ENCODE data around the gene TRIM56.
"Not testable (repeated sequence)": the region's sequence is repeated elsewhere in the genome, so short reads cannot be mapped to it uniquely, and the experiment has no call there.

Gene TRIM56

DNA sequence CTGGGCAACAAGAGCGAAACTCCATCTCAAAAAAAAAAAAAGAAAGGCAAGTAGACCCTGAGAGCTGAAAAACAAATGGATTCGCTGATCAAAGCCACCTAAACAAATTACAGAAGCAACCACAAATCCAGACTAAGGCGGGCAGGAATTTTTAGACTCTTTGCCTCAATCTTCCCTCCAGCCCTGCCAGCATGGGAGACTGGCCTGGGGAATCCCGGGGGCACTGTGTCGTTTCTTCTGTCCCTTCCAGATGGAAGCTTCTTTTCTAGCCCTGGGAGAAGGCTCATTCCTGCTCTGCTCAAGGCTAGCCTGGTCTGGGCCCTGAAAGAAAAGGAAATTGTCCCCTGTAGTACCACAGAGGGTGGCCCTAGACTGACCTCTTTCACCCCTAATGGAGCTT lies 26.0 kb downstream of the TRIM56 start:
- DNase-seq (ENCODE audit: low spot score), result no peak
- no peak for FAIRE-seq

DNA sequence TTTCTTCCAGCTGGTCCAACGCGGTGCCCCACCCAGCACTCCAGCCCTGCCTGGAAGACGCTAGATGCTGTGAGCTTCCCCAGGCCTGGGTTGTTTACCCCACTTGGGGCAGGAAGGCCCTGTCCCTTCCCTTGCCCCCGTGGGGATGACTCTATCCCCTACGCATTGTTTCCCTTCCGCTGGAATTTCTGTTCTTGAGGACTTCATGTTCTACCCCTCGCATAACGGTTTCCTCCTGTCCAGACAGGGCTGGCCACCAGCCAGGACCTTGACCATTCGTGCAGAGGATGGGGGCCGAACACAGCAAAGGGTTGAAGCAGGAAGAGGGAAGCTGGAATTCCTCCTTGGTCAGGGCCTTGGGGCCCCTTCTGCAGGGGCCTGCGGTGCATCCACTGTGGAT lies 27.0 kb downstream of the TRIM56 start:
- FAIRE-seq, result no peak
- no peak for DNase-seq (ENCODE audit: low spot score)

DNA sequence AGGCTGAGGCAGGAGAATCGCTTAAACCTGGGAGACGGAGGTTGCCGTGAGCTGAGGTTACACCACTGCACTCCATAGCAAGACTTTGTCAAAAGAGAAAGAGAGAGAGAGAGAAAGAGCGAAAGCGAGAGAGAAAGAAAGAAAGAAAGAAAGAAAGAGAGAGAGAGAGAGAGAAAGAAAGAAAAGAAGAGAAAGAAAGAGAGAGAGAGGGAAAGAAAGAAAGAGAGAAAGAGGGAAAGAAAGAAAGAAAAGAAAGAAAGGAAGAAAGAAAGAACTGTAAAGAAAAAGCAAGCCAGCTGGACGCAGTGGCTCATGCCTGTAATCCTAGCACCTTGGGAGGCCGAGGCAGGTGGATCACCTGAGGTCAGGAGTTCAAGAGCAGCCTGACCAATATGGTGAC lies 27.9 kb downstream of the TRIM56 start:
- not testable (repeated sequence) for DNase-seq (ENCODE audit: low spot score)

DNA sequence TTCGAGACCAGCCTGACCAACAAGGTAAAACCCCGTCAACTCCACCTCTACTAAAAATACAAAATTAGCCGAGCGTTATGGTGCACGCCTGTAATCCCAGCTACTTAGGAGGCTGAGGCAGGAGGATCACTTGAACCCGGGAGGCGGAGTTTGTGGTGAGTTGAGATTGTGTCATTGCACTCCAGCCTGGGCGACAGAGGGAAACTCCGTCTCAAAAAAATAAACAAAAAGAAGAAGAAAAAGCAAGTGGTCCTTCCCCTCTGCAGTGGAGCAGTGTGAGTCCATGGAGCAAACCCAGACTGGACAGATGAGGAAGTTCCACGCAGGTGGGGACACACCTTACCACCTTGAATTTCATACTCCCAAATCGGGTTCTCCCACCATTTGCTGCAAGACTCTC lies 28.6 kb downstream of the TRIM56 start:
- DNase-seq (ENCODE audit: low spot score) (no peak), FAIRE-seq (no peak)

More for the DNA sequence above, 27.9 kb downstream of the TRIM56 start:
- FAIRE-seq, result not testable (repeated sequence)

GRCh38 chr7:101114492-101114891 lies 29.2 kb downstream of the TRIM56 start:
- FAIRE-seq (no peak), DNase-seq (ENCODE audit: low spot score) (no peak)

GRCh38 chr7:101115215-101115614 lies 29.9 kb downstream of the TRIM56 start:
- FAIRE-seq, result no peak
- DNase-seq (ENCODE audit: low spot score), result no peak

- no peak for DNase-seq (ENCODE audit: low spot score)
- FAIRE-seq, result no peak
Measured at GRCh38 chr7:101116898-101117297, 31.6 kb downstream of the TRIM56 start.

- no peak for FAIRE-seq
- DNase-seq (ENCODE audit: low spot score), result no peak
Measured at GRCh38 chr7:101118856-101119255, 33.6 kb downstream of the TRIM56 start.

DNA sequence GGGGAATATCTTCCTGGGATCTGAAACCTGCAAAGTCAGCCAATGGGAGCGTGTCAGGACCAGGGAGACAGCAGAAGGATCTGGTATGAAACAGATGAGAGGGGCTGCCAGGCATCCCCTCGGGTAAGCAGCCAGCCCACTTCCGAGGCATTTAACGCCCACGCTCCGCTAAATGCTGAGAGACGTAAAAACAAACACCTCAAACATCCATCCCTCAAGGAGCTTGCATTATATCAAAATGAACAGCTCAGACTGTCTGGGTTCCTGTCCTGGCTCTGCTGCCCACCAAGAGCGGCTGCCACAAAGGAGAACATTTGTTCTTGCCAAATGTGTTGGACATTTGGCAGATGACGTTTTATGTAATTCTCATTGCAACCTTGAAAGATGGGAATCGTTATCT lies 34.6 kb downstream of the TRIM56 start:
- DNase-seq (ENCODE audit: low spot score) (no peak), FAIRE-seq (no peak)

DNA sequence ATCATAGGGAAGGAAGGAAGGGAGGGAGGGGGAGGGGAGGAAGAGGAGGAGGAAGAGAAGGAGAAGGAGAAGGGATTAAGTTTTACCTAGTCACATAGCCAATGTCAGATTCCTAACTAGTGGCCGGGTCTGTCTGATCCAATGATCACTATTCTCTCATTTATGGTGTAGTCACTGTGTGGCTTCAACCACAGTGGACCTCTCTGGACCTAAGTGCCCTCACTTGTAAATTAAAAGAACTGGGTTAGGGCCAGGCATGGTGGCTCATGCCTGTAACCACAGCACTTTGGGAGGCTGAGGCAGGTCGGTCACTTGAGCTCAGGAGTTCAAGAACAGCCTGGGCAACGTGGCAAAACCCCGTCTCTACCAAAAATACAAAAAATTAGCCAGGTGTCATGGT lies 35.0 kb downstream of the TRIM56 start:
- DNase-seq (ENCODE audit: low spot score), result no peak
- FAIRE-seq, result no peak

DNA sequence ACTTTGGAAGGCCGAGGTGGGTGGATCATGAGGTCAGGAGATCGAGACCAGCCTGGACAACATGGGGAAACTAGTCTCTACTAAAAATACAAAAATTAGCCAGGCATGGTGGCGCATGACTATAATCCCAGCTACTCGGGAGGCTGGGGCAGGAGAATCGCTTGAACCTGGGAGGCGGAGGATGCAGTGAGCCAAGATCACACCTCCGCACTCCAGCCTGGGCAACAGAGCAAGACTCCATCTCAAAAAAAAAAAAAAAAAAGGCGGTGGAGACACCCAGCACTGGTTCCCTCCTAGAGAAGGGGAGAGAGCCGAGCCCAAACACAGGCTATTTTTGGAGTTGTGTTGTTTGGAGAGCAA lies 36.3 kb downstream of the TRIM56 start:
- not testable (repeated sequence) for DNase-seq (ENCODE audit: low spot score); FAIRE-seq

DNA sequence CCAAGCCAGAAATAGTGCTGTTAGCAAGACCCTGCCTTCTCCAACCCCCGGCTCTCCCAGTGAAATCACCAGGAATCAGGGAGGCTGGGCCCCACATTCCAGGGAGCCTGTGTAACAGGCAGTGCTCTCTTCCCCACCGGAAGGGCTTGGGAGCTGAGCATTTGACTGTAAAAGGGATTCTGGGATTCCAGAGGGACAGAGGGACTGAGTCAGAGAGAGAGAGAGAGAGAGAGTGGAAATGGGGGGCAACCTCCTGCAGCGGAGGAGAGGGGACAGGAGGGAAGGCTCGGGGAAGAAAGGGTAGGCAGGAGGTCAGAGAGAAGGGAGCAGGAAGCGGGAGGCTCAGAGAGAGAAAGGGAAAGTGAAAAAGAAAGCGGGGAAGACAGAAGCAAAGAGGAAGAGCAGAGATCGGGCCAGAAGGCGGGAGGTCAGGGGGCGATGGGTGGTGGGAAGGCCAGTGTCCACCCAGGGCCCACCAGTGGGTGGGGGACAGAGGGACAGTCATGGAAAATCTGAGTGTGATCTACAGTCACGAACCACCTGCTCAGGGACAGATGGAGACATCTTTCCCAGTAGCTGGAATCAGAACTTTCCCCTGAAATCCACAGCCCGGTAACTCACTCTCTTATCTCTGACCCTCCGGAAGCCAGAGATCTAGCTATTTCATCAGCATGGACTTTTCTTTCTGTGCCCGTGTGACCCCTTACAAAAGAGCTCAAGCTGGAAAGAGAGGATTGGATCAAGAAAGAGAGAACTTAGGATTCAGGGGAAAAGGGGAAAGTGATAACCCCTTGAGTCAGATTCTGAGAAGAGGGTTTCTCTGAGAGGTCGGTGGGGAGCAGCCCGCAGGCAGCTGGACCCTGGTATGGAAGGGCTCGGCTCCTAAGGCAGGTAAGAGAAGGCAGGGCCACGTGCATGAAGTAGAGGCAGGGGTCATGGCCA lies 37.0 kb downstream of the TRIM56 start:
- FAIRE-seq, result peak; percentile 62
- peak; percentile 93 for DNase-seq (ENCODE audit: low spot score)

DNA sequence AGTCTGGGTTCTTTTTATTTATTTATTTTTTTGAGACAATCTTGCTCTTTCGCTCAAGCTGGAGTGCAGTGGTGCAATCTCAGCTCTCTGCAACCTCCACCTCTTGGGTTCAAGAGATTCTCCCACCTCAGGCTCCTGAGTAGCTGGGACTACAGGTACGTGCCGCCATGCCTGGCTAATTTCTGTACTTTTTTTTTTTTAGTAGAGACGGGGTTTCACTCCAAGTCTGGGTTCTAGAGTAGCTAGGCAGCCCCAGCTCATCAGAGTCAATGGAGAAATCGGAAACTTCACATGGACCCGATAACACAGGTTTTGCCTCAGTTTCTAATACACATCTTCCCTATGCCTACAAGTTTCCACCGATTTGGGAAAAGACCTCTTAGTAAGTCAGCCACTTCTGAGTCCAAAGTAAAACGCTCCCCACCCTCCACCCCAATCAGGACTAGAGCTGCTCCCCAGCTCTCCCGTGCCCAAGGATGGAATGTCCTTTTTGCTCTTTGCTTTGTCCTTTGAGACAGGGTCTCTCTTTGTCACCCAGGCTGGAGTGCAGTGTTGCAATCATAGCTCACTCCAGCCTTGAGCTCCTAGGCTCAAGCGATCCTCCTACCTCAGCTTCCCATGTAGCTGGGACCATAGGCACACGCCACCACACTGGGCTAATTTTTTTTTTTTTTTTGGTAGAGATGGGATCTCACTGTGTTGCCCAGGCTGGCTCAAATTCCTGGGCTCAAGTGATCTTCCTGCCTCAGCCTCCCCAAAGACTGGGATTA lies 37.8 kb downstream of the TRIM56 start:
- DNase-seq (ENCODE audit: low spot score) (no peak), FAIRE-seq (no peak)

DNA sequence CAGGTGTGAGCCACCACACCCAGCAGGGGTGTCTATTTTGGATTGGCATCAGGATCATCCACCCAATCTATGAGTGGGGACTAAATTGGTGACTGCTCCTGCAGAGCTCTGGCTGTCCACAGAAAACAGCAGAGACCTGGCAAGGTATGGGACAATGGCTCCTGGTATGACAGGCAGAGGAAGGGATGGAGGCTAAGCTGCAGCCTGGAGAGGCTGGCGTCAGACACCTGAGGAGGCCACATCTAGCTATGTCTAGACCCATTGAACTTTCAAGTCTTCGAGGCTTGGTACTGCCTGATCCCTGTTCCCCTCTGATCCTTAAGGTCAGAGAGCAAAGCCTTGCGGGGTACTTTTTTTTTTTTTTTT lies 38.4 kb downstream of the TRIM56 start:
- DNase-seq (ENCODE audit: low spot score), result no peak
- FAIRE-seq, result no peak

DNA sequence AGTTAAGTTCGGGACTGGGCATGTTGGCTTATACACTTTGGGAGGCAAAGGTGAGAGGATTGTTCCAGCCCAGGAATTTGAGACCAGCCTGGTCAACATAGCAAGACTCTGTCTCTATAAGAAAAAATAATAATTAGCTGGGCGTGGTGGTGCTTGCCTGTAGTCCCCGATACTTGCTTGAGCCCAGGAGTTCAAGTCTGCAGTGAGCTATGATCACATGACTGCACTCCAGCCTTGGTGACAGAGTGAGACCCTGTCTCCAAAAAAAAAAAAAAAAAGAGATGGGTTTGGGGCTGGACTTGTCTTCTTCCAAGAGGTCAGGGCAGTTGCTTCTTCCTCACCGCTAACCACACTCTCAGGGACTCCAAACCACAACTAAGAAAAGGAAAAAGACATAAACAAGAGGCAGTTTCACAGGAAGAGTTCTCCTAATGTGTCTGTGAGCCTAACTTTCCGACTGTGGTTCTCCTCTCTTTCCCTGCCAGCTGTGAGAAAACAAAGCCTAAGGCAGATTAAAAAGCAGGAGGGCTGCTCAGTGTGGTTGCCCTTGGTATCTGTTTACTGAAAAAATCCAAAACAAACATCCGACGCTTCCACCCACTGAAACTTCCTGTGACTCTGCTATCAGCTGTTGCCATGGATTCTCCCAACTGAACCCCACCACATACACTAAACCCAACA lies 39.2 kb downstream of the TRIM56 start:
- FAIRE-seq, result no peak
- peak; percentile 69 for DNase-seq (ENCODE audit: low spot score)

DNA sequence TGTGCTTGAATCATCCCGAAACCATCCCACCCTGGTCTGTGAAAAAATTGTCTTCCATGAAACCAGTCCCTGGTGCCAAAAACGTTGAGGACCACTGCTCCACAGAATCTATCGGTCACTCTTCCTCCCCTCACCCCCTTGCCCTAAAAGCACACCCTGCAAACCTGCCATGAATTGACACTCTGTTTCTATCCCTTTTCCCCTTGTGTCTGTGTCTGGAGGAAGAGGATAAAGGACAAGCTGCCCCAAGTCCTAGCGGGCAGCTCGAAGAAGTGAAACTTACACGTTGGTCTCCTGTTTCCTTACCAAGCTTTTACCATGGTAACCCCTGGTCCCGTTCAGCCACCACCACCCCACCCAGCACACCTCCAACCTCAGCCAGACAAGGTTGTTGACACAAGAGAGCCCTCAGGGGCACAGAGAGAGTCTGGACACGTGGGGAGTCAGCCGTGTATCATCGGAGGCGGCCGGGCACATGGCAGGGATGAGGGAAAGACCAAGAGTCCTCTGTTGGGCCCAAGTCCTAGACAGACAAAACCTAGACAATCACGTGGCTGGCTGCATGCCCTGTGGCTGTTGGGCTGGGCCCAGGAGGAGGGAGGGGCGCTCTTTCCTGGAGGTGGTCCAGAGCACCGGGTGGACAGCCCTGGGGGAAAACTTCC lies 40.8 kb downstream of the TRIM56 start:
- DNase-seq (ENCODE audit: low spot score) (peak; percentile 91), FAIRE-seq (no peak)

DNA sequence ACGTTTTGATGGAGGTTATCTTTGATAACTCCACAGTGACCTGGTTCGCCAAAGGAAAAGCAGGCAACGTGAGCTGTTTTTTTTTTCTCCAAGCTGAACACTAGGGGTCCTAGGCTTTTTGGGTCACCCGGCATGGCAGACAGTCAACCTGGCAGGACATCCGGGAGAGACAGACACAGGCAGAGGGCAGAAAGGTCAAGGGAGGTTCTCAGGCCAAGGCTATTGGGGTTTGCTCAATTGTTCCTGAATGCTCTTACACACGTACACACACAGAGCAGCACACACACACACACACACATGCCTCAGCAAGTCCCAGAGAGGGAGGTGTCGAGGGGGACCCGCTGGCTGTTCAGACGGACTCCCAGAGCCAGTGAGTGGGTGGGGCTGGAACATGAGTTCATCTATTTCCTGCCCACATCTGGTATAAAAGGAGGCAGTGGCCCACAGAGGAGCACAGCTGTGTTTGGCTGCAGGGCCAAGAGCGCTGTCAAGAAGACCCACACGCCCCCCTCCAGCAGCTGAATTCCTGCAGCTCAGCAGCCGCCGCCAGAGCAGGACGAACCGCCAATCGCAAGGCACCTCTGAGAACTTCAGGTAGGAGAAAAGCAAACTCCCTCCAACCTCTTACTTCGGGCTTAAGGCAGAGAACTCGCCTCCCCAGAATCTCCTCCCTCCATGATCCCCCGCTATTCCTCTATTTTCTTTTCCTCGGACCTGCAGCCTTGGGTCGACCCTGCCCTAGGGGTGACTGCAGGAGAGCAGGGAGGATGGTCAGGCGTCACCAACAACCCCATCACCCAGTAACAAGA lies 41.6 kb downstream of the TRIM56 start, which contains the start of gene SERPINE1:
TSS of gene SERPINE1 (plus strand) at position 454 of the 809 bp plus-strand sequence. CDS start 1,290 bp downstream, outside the sequence.
- DNase-seq (ENCODE audit: low spot score), result peak; percentile 98
- peak; percentile 90 for FAIRE-seq

DNA sequence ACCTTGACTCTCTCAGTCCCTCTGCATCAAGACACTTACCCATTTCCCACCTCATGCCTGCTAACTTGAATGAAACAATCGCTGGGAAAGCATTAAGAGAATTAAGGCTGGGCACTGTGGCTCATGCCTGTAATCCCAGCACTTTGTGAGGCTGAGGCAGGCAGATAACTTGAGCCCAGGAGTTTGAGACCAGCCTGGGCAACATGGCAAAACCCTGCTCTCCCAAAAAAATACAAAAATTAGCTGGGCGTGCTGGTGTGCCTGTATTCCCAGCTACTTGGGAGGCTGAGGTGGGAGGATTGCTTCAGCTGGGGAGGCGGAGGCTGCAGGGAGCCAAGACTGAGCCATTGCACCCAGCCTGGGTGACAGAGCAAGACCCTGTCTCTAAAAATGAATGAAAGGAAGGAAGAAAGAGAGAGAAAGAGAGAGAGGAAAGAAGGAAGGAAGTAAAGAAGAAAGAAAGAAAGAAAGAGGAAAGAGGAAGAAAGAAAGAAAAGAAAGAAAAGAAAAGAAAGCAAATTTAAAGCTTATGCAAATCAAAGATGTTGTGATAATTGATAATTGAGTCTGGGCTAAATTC lies 42.3 kb downstream of the TRIM56 start:
- DNase-seq (ENCODE audit: low spot score), result no peak
- FAIRE-seq, result no peak

GRCh38 chr7:101128040-101128834 lies 43.0 kb downstream of the TRIM56 start:
- no peak for DNase-seq (ENCODE audit: low spot score)

More at GRCh38 chr7:101128040-101128834, 43.0 kb downstream of the TRIM56 start:
- FAIRE-seq, result no peak
